Panc1 (cell line): ENCODE data around the gene AKR1C8.

Source experiments
- CTCF ChIP-seq: fragments of 450-650 bp; IDR thresholded peaks from 2 replicates; pipeline ENCODE4 v1.5.1; 2017; ENCODE audit warnings: mild to moderate bottlenecking
- TCF7L2 ChIP-seq: IDR thresholded peaks from 2 replicates; pipeline ENCODE4 v1.6.1; 2011; ENCODE audit warnings: mild to moderate bottlenecking, low read depth, low read length, inconsistent platforms

GRCh38 chr10:5198386-5198785 is 13.4 kb upstream of the AKR1C8 start:
- no peak for TF ChIP-seq CTCF
- TF ChIP-seq TCF7L2: no peak
